Measurements from ENCODE around the gene PER2. TPM values are rescaled to one million over a fixed set of nuclear protein-coding genes. Genes with fewer than 3 reads are reported as not detected.

The PER2 gene
- total and polyA plus RNA-seq, 2 of the 13 experiments (the other 11 are each of a cell fraction or from before 2014, with no cell fraction given) = 5.1 to 9.4 TPM

DNA sequence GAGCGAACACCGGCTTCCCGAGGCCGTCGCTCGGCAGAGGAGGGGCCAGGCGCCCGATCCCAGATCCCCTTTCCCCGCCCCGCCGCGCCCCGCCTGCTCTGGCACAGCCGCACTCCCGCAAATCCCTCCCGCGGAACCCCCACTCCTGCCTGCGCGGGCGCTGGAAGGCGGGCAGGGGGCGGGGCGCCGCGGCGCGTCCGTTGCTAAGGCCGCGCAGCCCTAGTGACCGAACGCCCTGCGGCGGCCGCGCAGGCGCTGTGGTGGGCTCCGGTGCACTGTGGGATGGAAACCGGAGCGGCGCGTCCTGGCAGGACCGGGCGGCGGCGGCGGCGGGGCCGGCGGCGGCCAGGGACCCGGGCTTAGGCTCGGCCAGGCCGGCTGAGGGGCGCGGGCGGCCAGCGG is 31.8 kb upstream of the PER2 start, which contains the start of gene TRAF3IP1 (continued):
- TF ChIP-seq, protein P1, sequence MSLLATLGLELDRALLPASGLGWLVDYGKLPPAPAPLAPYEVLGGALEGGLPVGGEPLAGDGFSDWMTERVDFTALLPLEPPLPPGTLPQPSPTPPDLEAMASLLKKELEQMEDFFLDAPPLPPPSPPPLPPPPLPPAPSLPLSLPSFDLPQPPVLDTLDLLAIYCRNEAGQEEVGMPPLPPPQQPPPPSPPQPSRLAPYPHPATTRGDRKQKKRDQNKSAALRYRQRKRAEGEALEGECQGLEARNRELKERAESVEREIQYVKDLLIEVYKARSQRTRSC (CRISPR knock-in tag; IDR thresholded peaks at IDR 0.05; ENCODE audit: low read depth) = no peak
- TF ChIP-seq HNRNPLL (IDR thresholded peaks at IDR 0.05; ENCODE audit: low read depth, low read length, poor library complexity, severe bottlenecking) (peak; percentile 79), TAF1 (CRISPR knock-in tag; IDR thresholded peaks at IDR 0.05) (peak; percentile 1; the same call in 1 of the 2 replicates), TMF1 (CRISPR knock-in tag; IDR thresholded peaks at IDR 0.05; ENCODE audit: low read depth) (0 out of 2 replicates have a peak, but pooled peaks have one; percentile 11), RFX1 (IDR thresholded peaks at IDR 0.05) (peak; percentile 97), TARDBP (CRISPR knock-in tag; IDR thresholded peaks at IDR 0.05) (0 out of 2 replicates have a peak, but pooled peaks have one; percentile 46), NRL (CRISPR knock-in tag; IDR thresholded peaks at IDR 0.05; ENCODE audit: borderline replicate concordance) (no peak), ZNF563 (CRISPR knock-in tag; IDR thresholded peaks at IDR 0.05) (no peak), CENPX (CRISPR knock-in tag; IDR thresholded peaks at IDR 0.05) (no peak), ZNF256 (CRISPR knock-in tag; conservative IDR thresholded peaks at IDR 0.05) (no peak), ZNF3 (CRISPR knock-in tag; IDR thresholded peaks at IDR 0.05) (no peak)
- TF ChIP-seq, protein P2, sequence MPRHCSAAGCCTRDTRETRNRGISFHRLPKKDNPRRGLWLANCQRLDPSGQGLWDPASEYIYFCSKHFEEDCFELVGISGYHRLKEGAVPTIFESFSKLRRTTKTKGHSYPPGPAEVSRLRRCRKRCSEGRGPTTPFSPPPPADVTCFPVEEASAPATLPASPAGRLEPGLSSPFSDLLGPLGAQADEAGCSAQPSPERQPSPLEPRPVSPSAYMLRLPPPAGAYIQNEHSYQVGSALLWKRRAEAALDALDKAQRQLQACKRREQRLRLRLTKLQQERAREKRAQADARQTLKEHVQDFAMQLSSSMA (CRISPR knock-in tag; IDR thresholded peaks at IDR 0.05) = no peak
- TF ChIP-seq, protein P3, sequence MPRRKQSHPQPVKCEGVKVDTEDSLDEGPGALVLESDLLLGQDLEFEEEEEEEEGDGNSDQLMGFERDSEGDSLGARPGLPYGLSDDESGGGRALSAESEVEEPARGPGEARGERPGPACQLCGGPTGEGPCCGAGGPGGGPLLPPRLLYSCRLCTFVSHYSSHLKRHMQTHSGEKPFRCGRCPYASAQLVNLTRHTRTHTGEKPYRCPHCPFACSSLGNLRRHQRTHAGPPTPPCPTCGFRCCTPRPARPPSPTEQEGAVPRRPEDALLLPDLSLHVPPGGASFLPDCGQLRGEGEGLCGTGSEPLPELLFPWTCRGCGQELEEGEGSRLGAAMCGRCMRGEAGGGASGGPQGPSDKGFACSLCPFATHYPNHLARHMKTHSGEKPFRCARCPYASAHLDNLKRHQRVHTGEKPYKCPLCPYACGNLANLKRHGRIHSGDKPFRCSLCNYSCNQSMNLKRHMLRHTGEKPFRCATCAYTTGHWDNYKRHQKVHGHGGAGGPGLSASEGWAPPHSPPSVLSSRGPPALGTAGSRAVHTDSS (CRISPR knock-in tag; conservative IDR thresholded peaks at IDR 0.05) = peak; percentile 69; the same call in 1 of the 2 replicates
- TF ChIP-seq, protein P4, sequence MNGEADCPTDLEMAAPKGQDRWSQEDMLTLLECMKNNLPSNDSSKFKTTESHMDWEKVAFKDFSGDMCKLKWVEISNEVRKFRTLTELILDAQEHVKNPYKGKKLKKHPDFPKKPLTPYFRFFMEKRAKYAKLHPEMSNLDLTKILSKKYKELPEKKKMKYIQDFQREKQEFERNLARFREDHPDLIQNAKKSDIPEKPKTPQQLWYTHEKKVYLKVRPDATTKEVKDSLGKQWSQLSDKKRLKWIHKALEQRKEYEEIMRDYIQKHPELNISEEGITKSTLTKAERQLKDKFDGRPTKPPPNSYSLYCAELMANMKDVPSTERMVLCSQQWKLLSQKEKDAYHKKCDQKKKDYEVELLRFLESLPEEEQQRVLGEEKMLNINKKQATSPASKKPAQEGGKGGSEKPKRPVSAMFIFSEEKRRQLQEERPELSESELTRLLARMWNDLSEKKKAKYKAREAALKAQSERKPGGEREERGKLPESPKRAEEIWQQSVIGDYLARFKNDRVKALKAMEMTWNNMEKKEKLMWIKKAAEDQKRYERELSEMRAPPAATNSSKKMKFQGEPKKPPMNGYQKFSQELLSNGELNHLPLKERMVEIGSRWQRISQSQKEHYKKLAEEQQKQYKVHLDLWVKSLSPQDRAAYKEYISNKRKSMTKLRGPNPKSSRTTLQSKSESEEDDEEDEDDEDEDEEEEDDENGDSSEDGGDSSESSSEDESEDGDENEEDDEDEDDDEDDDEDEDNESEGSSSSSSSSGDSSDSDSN (CRISPR knock-in tag; IDR thresholded peaks at IDR 0.05) = peak; percentile 76
- TF ChIP-seq, protein P5, sequence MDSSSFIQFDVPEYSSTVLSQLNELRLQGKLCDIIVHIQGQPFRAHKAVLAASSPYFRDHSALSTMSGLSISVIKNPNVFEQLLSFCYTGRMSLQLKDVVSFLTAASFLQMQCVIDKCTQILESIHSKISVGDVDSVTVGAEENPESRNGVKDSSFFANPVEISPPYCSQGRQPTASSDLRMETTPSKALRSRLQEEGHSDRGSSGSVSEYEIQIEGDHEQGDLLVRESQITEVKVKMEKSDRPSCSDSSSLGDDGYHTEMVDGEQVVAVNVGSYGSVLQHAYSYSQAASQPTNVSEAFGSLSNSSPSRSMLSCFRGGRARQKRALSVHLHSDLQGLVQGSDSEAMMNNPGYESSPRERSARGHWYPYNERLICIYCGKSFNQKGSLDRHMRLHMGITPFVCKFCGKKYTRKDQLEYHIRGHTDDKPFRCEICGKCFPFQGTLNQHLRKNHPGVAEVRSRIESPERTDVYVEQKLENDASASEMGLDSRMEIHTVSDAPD (CRISPR knock-in tag; IDR thresholded peaks at IDR 0.05) = 0 out of 2 replicates have a peak, but pooled peaks have one; percentile 31
- TF ChIP-seq, protein P6, sequence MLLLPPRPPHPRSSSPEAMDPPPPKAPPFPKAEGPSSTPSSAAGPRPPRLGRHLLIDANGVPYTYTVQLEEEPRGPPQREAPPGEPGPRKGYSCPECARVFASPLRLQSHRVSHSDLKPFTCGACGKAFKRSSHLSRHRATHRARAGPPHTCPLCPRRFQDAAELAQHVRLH (CRISPR knock-in tag; IDR thresholded peaks at IDR 0.05; ENCODE audit: borderline replicate concordance, low read depth) = 0 out of 2 replicates have a peak, but pooled peaks have one; percentile 27
- TF ChIP-seq, protein P7, sequence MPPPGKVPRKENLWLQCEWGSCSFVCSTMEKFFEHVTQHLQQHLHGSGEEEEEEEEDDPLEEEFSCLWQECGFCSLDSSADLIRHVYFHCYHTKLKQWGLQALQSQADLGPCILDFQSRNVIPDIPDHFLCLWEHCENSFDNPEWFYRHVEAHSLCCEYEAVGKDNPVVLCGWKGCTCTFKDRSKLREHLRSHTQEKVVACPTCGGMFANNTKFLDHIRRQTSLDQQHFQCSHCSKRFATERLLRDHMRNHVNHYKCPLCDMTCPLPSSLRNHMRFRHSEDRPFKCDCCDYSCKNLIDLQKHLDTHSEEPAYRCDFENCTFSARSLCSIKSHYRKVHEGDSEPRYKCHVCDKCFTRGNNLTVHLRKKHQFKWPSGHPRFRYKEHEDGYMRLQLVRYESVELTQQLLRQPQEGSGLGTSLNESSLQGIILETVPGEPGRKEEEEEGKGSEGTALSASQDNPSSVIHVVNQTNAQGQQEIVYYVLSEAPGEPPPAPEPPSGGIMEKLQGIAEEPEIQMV (CRISPR knock-in tag; IDR thresholded peaks at IDR 0.05; ENCODE audit: low read depth) = no peak; the same call in 1 of the 2 replicates
- TF ChIP-seq, protein P8, sequence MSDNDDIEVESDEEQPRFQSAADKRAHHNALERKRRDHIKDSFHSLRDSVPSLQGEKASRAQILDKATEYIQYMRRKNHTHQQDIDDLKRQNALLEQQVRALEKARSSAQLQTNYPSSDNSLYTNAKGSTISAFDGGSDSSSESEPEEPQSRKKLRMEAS (IDR thresholded peaks at IDR 0.05) = peak; percentile 72
- TF ChIP-seq, protein P9, sequence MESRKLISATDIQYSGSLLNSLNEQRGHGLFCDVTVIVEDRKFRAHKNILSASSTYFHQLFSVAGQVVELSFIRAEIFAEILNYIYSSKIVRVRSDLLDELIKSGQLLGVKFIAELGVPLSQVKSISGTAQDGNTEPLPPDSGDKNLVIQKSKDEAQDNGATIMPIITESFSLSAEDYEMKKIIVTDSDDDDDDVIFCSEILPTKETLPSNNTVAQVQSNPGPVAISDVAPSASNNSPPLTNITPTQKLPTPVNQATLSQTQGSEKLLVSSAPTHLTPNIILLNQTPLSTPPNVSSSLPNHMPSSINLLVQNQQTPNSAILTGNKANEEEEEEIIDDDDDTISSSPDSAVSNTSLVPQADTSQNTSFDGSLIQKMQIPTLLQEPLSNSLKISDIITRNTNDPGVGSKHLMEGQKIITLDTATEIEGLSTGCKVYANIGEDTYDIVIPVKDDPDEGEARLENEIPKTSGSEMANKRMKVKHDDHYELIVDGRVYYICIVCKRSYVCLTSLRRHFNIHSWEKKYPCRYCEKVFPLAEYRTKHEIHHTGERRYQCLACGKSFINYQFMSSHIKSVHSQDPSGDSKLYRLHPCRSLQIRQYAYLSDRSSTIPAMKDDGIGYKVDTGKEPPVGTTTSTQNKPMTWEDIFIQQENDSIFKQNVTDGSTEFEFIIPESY (CRISPR knock-in tag; IDR thresholded peaks at IDR 0.05) = peak; percentile 42; the same call in 1 of the 2 replicates
